Myocyte (in vitro differentiated cells): ENCODE data around the gene RCC1. TPM values are rescaled to one million over a fixed set of nuclear protein-coding genes. Genes with fewer than 3 reads are reported as not detected.
A peak's percentile ranks its signal among the peaks of the same experiment; 100 is the strongest.
"Not testable (repeated sequence)": the region's sequence is repeated elsewhere in the genome, so short reads cannot be mapped to it uniquely, and the experiment has no call there.

Source experiments
- DNase-seq: peaks from one replicate; pipeline ENCODE4 v3.0.0-alpha.2; 2012; ENCODE audit warnings: low read depth
- polyA plus RNA-seq: library from polyadenylated mRNA; unstranded; fragments of >200 nt; gene quantifications from one replicate; pipeline ENCODE4 v1.2.1, GENCODE V29; 2012; ENCODE audit warnings: missing spikeins
- total RNA-seq: library from RNA; depleted of rRNA; stranded (reverse); fragments of >200 nt; gene quantifications from 2 replicates; pipeline ENCODE4 v1.2.3, GENCODE V29; 2014

Gene RCC1
- 20.9 and 24.1 TPM in 2 replicates for total RNA-seq
- polyA plus RNA-seq: 18.3 TPM

GRCh38 chr1:28505406-28506187, at the start of gene RCC1:
Gene RCC1 (plus strand): TSS chr1:28506043. CDS start chr1:28529867, 23,824 bp downstream.
- peak; percentile 99 for DNase-seq

- peak; percentile 37 for DNase-seq
Observed at GRCh38 chr1:28456078-28456477, 49.8 kb upstream of the RCC1 start.

GRCh38 chr1:28457678-28458077, 48.2 kb upstream of the RCC1 start:
- DNase-seq: no peak

GRCh38 chr1:28458237-28459228, 47.3 kb upstream of the RCC1 start:
- no peak for DNase-seq

- DNase-seq: no peak
Observed at GRCh38 chr1:28466226-28466778, 39.5 kb upstream of the RCC1 start.

- DNase-seq: no peak
Observed at GRCh38 chr1:28470146-28470545, 35.7 kb upstream of the RCC1 start.

- DNase-seq: not testable (repeated sequence)
Observed at GRCh38 chr1:28479497-28479896, 26.3 kb upstream of the RCC1 start.

GRCh38 chr1:28480308-28480707, 25.5 kb upstream of the RCC1 start:
- no peak for DNase-seq

- no peak for DNase-seq
Observed at GRCh38 chr1:28482138-28482537, 23.7 kb upstream of the RCC1 start.

GRCh38 chr1:28482702-28483101, 23.1 kb upstream of the RCC1 start:
- DNase-seq: no peak

GRCh38 chr1:28494737-28495136, 11.1 kb upstream of the RCC1 start:
- no peak for DNase-seq

GRCh38 chr1:28499553-28499952, 6.3 kb upstream of the RCC1 start:
- DNase-seq: no peak

GRCh38 chr1:28501925-28502324, 3.9 kb upstream of the RCC1 start:
- DNase-seq: no peak

GRCh38 chr1:28503117-28503516, 2.7 kb upstream of the RCC1 start:
- no peak for DNase-seq

- no peak for DNase-seq
Observed at GRCh38 chr1:28506907-28507246, 1.0 kb downstream of the RCC1 start.

GRCh38 chr1:28507247-28507645, 1.4 kb downstream of the RCC1 start:
- DNase-seq: peak; percentile 40

GRCh38 chr1:28507646-28508434, 2.0 kb downstream of the RCC1 start:
- no peak for DNase-seq

- DNase-seq: no peak
Observed at GRCh38 chr1:28508435-28508754, 2.6 kb downstream of the RCC1 start.

- DNase-seq: no peak
Observed at GRCh38 chr1:28509705-28510272, 3.9 kb downstream of the RCC1 start.

- no peak for DNase-seq
Observed at GRCh38 chr1:28510273-28510969, 4.6 kb downstream of the RCC1 start.
